HG03095 (cell line): ENCODE measurements around the gene ITIH2.
A peak's percentile ranks its signal among the peaks of the same experiment; 100 is the strongest.
"Not testable (repeated sequence)": the region's sequence is repeated elsewhere in the genome, so short reads cannot be mapped to it uniquely, and the experiment has no call there.

Experiments used
- ATAC-seq: cut with Tn5 transposase; IDR thresholded peaks from one replicate; pipeline ENCODE4 v1.9.1; 2021; ENCODE audit warnings: moderate library complexity; ENCODE audit not compliant: unreplicated experiment

ITIH2 gene

DNA sequence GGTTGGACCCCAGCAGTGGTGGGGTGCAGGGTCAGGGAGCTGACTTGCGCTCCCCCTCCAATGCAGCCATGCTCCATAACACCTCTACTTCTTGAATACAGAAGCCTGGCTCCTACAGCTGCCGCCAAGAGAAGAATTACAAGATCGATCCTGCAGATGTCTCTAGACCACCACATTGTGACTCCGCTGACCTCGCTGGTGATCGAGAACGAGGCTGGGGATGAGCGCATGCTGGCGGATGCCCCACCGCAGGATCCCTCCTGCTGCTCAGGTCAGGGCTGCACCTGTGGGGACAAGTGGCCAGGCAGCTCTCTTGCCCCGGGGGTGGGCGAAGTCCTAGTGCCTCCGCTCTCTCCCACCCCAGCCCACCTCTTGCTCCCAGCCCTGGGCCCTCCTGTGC, 31.7 kb downstream of the ITIH2 start:
- no peak for ATAC-seq

DNA sequence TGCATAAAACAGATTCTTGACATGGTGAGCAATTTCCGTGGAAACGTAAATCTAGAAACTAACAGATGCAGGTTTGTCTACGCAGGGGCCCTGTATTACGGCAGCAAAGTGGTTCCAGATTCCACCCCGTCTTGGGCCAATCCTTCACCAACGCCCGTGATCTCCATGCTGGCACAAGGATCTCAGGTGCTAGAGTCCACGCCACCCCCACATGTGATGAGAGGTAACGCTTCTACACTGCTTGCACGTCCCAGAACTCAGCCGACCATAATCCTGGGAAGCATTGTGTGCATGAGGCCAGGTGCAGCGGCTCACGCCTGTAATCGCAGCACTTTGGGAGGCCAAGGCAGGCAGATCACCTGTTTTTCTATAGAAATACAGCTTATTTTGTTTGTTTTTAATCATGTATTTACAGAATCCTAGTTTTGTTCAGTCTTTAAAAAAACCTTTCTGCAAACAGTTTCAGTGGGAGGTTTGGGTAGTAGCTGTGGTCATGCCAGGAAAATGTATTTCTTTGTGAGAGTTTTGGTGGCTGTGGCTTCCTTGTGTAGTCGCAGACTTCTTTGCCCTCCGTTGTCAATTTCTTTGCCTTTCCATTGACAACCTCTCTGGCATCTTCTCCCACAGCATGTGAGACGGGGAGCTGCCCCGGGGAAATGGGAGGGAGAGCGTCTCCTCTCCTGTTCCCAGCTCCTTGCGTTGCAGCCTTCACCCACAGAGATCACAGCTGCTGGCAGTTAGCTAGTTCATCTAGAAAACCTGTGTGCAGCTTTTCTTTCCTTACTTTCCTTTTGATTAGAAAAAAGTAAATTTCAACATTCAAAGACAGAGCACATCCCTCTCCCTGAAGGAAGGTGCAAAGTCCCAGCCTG, 35.7 kb downstream of the ITIH2 start:
- ATAC-seq, result no peak

DNA sequence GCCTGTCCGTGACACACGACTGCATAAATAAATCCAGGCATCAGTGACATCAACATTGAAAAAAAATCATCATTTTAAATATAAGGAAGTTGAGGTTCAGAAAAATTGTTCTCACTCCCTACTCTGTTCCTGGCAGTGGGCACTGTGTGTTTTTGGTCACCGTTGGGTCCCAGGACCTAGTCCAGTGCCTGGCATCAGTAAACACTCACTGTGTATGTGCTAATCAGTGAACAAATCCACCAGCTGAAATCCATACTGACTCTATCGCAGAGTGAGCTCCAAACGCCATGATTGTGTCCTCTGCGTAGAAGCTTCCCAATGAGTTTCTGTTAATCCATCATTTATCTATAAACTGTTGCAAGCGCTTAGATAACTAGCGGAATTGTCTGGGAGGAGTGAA, 41.2 kb downstream of the ITIH2 start:
- no peak for ATAC-seq

DNA sequence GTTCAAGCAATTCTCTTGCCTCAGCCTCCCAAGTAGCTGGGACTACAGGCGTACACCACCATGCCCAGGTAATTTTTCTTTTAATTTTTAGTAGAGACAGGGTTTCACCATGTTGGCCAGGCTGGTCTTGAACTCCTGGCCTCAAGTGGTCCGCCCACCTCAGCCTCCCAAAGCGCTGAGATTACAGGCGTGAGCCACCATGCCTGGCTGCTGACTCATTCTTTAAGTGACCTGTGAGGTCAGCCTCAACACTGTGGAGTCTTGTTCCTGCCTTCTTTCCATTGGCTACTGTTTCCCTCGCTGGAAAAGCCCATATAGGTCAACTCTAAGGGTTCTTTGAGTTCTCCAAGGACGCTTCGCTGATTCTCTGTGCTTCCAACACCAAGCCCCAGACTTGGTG, 45.5 kb downstream of the ITIH2 start:
- ATAC-seq, result not testable (repeated sequence)

DNA sequence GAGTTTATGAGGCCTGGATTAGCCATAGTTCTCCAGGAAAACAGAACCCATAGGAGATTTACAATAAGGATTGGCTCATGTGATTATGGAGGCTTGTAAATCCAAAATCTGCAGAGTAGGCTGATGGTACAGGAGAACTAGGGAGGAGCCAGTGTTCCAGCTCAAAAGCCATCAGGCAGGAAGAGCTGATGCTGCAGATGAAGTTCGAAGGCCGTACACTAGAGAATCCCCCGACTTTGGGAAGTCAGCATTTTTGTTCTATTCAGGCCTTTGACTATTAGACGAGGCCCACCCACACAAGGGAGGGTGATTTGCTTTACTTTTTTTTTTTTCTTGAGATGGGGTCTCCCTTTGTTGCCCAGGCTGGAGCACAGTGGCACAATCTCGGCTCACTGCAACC, 47.1 kb downstream of the ITIH2 start:
- no peak for ATAC-seq

DNA sequence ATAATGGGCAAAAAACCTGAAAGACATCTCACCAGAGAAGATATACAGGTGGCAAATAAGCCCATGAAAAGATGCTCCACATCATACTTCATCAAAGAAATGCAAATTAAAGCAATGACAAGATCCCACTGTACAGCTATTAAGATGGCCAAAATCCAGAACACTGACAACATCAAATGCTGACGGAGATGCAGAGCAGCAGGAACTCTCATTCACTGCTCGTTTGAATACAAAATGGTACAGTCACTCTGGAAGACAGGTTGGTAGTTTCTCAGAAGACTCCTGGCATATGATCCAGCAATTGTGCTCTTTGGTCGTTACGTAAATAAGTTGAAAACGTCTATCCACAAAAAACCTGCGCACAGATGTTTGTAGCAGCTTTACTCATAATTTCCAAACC, 49.1 kb downstream of the ITIH2 start:
- ATAC-seq, result no peak

DNA sequence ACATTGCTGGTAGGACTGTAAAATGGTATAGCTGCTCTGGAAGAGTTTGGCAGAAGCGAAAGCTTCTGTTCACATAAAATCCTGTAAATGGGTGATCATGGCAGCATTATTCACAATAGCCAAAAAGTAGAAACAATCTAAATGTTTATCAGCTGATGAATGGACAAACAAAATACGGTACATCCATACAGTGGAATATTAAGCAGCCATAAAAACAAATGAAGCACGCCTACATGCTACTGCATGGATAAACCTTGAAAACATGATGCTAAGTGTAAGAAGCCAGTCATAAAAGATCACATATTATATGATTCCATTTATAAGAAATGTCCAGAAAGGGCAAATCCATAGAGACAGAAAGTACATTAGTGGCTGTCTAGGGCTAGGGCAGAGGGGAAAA, 52.0 kb downstream of the ITIH2 start:
- no peak for ATAC-seq

DNA sequence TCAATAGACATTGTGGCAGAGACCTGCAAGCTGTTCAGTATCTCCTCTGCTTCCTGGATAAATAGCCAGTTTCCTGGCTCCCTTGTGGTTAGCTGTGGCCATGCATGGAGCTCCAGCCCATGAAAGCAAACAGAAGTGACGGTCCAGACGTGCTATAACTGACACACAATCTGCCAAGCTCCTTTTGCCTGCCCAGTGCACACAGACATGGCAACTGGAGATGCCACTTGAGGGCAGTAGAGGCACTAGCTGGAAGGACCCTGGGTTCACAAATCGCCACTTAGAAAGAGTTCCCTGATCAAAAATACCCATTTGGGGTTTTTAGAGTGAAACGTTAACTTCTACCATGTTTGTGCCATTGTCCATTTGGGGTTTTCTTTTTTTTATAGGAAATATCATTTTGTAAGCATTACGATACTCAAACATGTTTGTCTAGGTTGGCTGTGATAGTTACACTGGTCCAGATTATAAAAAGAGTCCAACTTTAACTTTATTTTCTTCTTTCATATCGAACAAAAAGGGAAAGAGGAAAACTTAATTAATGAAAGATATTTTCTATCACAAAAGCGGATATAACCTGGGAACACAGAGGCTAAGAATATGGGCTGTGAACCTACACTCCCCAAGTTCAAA, 53.4 kb downstream of the ITIH2 start:
- ATAC-seq, result no peak

DNA sequence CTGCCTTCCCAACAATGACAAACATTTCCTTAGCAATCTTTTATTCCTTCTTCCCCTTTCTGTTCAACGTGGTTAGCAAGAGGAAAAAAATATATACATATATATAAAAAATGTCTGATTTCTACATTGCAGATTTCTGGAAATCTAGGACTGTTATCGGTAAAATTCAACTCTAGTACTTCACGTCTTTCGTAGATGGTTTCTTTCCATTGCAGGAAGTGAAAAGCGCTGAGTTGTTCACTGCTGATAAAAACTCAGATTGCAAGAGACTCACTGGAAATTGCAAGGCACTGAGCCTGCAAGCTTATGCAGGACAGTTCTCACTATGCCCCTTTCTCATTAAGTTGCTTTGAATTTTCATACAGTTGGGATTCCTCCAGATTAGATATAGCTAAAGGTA, 60.8 kb downstream of the ITIH2 start:
- ATAC-seq, result no peak

DNA sequence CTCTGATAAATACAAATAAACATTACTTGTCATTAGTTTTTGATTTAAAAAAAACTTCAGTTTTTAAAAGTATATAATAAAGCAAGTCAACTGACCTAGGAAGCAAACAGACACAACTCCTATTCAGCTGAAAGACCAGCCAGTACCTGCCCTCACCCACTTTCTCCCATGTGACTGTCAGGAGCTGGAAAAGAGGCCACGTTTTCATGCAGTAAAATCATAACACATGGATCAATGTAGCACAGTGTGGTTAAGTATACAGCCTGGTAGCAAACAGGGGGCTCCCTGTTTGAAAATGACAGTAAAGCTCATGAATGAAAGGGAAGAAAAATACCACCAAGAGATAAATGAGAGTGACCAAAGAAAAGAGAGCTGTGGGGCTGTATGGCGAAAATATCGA, 63.1 kb downstream of the ITIH2 start:
- no peak for ATAC-seq

DNA sequence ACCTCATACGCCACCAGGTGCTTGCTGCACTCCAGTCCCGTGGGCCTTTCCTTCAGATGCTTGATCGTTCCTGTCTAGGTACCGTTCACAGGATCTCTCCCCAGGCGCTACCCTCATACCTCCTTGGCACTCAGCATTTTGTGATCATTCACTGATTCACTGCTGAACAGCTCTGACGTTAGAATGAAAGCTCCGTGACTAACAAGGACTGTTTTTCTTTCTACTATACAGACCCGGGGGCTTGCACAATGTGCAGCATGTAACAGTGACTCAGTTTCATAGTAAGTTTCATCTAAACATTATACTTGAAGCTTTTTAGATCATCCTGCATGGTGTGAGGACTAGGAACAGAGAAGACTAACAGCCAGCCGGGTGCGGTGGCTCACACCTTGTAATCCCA, 64.1 kb downstream of the ITIH2 start:
- ATAC-seq, result no peak

DNA sequence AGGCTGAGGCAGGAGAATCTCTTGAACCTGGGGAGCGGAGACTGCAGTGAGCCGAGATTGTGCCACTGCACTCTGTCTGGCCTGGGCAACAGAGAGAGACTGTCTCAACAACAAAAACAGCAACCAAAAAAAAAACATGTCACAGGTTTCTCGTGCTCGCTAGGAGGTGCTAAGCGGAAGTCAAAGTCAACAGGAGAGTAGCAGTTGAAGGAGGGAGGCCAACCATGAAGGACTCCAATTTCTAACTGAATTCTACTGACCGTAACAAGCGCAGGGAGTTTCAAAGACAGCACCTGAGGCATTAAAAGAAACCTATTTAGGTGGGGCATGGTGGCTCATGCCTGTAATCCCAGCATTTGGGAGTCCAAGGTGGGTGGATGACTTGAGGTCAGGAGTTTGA, 65.3 kb downstream of the ITIH2 start:
- ATAC-seq, result no peak

DNA sequence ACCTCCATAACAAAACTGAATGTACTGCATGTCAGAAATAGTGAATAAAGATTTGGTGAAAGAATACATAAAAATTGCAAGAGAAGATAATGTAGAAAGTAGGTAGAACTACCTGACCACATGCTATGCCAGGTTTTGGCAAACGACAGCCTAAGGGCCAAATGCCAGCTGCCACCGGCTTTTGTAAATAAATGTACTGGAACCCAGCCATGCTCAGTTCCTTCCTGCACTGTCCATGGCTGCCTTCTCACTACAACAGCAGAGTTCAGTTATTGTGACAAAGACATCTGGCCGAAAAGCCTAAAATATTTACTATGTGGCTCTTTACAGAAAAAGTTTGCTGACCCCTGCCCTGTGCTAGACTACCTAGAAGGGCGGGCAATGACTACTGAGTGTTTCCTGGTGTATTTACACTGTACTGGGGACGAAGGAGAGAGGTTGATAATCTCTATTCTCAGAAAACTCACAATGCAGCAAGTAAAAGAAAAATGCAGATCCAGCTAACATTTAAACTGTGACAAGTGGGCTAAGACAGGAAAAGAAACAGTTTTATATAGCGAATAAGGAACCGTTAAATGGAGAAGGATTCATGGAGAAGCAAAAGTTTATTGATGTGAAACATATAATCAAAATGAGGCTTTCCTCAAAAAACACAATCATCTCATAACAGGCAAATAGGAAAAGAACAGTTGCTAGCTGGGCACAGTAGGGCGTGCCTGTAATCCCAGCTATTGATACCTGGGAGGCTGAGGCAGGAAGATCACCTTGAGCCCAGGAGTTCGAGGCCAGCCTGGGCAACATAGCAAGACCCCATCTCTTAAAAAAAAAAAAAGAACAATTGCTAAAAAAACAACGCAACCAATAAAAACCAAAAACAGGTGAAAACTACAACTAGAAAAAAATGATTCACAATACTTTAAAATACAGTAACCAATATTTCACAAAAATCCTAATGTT, 71.0 kb downstream of the ITIH2 start:
- no peak for ATAC-seq

DNA sequence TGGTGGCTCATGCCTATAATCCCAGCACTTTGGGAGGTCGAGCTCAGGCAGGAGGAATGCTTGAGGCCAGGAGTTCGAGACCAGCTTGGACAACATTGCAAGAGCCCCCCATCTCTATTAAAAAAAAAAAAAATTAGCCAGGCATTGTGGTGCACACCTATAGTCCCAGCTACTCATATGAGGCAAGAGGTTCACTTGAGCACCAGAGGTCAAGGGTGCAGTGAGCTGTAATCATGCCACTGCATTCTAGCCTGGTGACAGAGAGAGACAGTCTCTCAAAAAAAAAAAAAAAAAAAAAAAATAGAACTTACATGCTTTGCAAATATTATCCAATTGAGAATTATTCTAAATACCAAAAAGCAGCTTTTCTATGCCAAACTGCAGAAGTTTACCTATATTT, 73.7 kb downstream of the ITIH2 start:
- no peak for ATAC-seq

DNA sequence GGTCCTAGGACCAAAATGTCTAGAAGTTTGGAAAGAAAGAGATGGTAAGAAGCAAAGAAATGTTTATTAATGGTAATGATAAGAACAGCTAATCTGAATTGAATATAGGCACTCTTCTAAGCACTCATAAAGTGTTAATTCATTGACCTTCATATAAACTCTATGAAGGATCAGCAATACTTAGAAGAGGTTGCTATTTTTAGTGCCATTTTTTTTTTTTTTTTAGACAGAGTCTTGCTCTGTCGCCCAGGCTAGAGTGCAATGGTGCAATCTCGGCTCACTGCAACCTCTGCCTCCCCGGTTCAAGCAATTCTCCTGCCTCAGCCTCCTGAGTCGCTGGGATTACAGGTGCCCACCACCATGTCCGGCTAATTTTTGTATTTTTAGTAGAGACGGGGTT, 79.1 kb downstream of the ITIH2 start:
- ATAC-seq, result not testable (repeated sequence)

DNA sequence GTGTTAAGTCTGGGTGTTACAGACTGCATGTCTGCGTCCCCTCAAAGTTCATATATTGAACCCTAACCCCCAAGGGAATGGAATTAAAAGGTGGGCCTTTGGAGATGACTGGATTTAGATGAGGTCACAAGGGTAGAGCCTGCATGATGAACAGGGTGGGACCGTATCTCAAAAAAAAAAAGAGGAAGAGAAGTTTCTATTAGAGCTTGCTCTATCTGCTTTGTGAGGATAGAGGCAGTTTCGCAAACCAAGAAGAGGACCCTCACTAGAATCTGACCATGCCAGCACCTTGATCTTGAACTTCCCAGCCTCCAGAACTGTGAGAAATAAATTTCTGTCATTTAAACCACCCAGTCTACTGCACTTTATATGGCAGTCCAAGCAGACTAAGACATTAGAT, 83.3 kb downstream of the ITIH2 start:
- ATAC-seq, result no peak

DNA sequence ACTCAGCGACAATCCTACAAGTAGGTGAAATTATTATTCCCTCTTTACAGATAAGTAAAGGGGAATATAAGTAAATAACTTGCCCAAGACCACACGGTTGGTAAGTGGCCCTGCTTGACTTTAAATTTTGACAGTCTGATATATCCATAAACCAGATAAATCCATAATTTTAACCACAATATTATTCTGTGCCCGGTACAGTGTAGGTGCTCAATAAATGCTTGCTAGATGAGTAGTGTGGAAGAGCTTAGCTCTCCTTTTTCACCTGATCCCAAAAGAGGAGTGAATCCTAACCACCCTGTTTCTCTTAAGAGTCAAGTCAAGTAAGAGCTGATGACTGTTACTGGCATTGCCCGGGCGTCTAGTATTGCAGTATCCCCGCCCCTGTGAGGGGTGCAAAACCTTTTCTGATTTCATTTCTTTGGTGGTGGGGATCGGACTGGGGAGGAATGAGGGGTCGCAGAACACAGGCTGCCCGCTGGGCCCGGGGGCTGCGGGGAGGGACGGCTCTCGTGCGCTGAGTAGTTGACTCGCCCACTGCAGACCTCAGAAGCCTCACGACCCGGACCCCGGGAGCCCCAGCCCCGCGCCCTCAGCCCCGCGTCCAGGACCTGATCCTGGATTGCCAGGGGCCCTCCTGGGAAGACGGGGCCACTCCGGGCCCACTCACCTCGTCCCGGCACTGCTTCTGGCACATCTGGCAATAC, 84.2 kb downstream of the ITIH2 start:
- peak; percentile 8 for ATAC-seq

DNA sequence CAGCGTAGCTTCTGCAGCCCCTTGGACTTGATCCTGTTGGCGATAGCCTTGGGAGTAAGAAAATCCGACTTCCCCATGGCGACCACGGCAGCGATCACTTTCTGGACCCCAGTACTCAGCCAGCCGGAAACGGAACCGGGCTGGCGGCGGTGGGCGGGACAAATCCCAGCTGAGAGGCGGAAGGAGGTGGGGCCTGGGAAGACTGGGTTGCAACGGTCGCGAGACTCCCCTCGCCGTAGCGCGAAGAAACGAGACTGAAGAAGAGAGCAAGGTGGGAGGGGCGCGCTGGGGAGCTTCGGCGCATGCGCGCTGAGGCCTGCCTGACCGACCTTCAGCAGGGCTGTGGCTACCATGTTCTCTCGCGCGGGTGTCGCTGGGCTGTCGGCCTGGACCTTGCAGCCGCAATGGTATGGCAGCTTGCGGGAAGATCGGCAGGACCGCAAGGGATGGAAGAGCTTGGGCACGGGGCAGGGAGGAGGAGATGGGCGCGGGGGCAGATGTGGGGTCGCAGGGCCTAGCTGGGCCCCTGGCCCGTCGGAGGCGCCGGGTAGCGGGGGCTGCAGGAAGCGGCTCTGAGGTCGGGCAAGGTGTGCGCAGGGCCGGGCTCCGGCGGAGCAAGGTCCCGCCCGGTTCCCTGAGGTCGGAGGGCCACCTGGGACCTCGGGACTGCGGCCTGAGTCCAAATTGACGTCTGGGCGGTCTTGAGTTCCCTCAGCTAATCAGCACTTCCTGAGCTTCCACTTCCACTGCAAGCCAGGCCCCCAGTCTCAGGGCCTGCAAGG, 84.9 kb downstream of the ITIH2 start, which contains the start of the genes ATP5F1C and KIN:
Gene ATP5F1C (plus strand): TSS at position 321 of the 782 bp plus-strand sequence. CDS start 31 bp downstream, at position 352.
Gene KIN (minus strand): TSS at position 137 of the 782 bp plus-strand sequence. CDS start 60 bp downstream, at position 77.
- peak; percentile 97 for ATAC-seq

DNA sequence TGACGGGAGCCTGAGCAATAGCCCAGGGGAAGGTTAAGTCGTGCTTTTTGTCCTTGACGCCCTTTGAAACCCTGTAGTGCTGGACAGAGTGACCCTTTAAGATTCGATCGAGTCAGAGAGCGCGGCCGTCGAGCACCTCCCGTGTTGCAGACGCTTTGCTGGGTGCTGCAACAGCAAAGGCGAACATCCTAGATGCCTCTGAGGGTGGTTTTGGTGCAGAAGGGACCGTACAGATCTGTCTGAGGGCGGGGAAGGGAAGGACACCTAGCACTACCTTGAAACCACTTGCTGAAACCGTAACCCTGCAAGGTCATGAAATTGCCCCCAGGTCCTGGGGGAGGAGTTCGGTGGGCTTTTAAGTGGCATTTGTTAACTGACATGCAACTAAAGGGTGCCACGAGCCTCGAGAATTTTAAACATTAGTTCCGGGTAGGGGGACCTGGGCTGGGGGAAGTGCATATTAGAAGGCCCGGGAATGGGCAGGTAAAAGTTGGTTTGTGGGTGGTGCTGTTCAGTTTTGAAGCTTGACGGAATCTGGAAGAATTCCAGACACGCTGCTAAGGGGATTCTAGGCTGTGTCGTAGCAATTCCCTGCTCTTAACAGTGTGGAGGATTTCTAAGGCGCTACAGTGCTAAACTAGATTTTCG, 85.6 kb downstream of the ITIH2 start:
- peak; percentile 10 for ATAC-seq
